HG02642 (cell line): Measurements from ENCODE around the gene MINK1.

Source experiments
- ATAC-seq: cut with Tn5 transposase; IDR thresholded peaks from one replicate; pipeline ENCODE4 v1.9.1; 2021; ENCODE audit warnings: mild to moderate bottlenecking; ENCODE audit not compliant: unreplicated experiment, poor library complexity

MINK1 gene

DNA sequence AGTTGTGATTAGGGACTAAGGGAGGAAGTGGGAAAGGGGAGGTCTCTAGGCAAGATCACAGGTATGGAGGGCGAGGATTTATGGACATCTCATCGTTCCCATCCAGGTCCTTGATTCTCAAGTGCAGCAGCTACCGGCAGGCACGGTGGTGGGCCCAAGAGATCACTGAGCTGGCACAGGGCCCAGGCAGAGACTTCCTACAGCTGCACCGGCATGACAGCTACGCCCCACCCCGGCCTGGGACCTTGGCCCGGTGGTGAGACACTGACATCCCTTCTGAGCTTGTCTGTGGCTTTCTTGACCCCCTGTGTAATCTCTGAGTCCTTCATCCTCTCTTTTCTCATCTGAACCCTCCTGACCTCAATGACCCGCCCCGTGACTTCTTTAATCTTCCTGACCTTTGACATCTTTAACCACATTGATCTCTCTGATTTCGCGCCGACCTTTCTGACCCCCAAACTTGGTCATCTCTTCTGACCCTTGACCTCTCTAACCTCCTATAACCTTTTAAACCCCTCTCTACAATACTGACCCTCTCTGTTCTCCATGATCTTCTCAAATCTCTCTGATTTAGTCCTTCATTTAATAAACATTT, 22.3 kb upstream of the MINK1 start:
- ATAC-seq, result no peak

DNA sequence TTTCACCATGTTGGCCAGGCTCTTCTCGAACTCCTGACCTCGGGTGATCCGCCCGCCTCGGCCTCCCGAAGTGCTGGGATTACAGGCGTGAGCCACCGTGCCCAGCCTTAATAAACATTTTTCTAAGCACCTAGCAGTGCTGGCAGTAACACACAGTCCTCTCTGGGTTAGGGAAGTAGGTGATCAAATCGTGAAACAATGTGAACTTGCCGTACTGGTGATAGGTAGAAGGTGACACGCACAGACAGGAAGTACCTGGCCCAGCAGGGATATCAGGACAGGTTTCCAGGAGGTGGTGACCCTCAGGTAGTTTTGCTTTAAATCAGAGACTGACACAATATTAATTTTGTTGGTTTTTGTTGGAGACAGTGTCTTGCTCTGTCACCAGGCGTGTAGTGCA, 21.7 kb upstream of the MINK1 start:
- no peak for ATAC-seq

DNA sequence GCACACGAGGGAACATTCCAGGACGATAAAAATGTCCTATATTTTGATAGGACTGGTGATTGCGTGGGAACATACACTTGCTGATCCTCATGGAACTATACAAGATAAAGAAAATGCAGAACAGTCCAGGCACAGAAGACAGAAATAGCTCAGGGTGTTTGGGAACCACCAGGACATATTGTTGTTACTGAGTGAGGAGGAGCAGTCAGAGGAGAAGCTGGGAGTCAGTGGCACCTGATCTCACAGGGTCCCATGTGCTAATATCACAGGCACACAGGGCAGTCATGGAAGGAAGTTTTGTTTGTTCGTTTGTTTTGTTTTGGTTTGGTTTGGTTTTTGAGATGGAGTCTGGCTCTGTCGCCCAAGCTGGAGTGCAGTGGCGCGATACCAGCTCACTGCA, 20.4 kb upstream of the MINK1 start:
- no peak for ATAC-seq

DNA sequence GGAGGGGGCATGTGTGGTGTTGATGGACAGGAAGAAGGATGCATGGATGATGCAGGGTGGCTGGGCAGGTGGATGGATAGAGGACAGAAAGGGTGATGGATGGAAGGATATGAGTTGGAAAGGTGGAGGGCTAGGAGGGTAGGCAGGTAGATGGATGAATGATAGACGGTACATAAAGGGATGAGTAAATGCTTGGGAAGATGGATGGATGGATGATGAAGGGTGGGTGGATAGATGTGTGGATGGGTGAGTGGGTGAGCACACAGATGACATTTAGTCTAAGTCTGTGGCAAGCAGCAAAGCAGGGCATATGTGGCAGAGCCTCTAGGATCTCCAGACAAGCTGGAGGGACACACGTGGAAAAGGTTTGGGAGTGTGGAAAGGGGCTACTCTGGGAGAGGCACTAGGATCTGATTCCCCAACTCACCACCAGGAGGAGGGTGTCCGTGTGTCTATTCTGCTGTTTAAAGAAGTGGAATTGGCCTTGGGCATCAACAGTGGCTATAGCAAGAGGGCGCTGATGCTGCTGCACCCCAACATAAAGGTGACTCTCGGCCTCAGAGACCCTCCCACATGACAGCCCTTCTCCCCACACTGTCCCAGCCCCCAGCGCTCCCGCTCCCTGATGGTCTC, 18.0 kb upstream of the MINK1 start:
- no peak for ATAC-seq

DNA sequence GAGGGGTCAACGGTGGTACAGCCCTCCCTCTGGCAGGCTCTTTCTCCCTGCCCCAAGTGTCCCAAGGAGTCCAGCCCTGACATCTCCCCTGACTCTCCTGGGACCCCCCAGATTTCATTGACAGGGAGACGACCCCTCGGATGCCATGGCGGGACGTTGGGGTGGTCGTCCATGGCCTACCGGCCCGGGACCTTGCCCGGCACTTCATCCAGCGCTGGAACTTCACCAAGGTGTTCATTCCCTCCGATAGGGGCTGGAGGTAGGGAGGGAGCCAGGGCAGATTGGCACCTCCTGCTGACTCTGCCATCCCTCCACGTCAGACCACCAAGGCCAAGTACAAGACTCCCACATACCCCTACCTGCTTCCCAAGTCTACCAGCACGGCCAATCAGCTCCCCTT, 16.3 kb upstream of the MINK1 start:
- no peak for ATAC-seq

DNA sequence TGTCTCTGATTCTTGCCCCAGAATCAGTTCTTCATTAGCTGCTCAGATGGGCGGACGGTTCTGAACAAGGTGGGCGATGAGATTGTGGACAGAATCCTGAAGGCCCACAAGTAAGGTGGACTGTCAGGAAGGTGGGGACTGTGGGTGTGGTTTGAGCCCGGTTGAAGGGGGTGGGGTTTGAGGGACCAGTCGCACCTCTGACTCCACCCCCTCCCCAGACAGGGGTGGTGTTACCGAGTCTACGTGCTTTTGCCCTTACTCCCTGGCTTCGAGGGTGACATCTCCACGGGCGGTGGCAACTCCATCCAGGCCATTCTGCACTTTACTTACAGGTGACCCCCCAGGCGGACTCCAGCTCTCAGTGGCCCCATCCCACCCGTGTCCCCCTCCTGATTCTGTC, 14.9 kb upstream of the MINK1 start:
- ATAC-seq, result no peak

DNA sequence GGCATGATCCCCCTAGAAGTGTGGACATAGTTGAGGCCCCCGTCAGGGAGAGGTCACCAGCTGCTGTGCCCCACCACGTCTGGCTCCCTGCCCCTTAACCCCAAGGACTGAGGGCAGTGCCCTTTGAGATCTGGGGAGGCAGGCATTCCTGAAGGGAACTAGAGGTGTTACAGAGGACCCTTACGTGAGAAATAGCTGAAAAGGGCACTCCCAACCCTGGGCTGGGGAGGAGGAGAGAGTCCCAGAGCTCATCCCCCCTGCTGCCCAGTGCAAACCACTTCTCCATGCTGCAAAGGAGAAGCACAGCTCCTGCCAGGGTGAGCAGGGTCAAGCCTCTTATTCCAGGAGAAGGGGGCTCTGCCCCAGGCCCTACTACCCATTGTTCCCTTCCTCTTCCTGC, 10.3 kb upstream of the MINK1 start:
- ATAC-seq, result no peak

DNA sequence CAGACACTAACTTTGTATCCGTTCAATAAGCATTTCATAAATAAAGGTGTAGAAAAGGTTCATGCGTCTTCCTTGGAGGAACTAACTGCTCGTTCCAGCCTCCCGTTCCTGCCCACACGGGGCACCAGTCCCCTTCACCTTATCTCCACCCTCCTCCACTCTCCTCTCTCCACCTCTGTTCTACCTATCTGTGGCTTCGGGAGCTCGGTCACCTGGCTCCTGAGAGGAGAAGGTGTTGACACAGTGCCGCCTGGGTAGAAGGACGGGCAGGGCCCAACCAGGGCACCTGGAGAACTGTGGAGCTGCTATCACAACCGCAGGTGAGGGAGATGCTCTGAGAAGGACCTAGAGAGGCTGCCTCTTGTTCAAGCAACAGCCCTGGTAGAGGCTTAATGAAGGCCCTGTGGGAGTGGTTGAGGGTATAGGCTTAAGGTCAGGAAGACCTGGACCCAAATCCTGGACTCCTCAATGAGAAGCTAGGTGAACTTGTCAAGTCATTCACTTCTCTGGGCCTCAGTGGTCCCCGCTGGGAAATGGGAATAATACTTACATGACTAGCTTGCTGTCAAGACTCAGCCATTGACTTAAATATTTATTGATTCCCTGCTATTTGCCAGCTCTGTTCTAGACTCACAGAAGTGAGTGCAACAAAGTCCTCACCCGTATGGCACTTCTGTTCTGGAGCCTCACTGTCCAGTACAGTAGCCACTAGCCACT, 9.6 kb upstream of the MINK1 start:
- no peak for ATAC-seq

DNA sequence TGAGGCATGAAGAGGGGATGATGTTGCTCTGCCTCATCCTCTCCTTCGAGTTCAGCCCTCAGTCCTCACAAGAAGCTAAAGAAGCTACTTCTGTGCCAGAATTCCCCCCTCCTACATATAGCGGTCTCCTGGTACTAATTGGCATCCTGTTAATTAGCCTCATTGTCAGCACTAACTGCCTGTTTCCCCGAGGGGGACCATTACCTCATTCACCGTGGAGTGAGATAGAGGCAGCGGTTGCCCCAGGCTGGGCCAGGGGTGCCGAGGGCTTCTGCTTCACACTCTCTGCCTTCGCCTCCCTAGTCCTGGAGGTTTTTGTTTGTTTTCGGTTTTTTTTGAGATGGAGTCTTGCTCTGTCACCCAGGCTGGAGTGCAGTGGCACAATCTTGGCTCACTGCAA, 5.7 kb upstream of the MINK1 start:
- ATAC-seq, result no peak

DNA sequence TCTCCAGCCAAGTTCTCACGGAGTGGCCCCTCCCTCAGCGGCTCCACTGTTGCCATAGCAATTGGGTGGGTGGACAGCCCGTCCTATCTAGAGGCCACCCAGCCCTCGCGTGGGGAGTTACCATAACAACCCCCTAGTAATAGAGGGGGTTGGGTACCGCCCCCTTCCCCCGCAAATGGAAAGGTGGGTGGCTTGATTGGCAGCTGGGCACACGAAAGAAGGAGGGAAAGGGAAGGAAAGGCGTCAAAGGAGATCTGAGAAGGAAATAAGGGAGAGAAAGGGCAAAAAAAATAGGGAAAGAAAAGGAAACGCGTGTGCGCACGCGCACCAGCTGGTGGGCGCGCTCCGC, 337 bp upstream of the MINK1 start:
- ATAC-seq, result peak; percentile 25

DNA sequence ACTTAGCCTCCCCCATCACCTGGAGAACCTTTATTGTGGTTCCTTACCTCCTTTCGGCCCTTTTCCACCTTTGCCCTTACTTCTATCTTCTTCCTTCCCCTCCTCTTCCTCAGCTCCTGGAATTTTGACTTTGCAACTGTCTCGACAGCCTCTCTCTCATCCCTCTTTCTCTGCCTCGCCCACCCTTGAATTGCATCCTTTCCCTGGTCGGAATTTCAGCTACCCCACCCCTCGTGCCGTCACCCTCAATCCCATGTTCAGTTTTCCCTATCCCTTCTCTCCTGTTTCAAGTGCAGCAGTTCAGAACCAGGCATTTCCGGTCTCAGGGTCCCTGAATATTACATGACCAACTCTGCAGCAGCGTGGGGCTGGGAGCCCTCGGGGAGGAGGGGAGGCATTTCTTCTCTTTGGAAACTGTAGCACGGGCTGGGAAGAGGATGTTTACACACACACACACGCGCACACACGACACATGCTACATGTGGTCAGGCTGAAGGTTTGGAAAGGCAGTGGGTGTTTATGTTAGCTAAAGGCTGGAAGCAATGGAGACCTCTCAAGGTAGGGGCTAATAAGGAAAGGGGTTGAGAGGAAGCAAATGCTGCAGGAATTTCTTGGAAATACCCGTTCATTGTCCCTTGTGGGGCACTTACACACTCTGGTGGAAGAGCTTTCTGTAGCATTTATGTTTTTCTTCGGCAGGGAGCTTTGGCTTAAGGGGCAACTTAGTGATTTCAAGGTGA, 971 bp downstream of the MINK1 start:
- no peak for ATAC-seq

DNA sequence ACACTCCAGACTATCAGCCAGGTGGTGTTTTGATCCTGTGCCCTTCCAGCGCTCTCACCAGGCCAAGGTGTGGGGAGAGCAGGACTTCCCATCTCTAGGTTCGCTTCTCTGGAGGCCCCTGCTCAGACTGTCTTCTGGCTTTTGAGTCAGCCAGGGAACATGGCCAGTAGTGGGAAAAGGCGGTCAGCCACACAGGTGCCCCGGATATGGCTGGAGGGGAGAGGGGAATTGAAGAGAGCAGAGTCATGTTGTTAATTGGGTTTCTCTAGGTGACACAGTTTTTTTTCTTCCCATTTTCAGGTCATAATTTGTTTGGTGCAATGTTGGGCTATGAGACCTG, 1.5 kb downstream of the MINK1 start:
- no peak for ATAC-seq

DNA sequence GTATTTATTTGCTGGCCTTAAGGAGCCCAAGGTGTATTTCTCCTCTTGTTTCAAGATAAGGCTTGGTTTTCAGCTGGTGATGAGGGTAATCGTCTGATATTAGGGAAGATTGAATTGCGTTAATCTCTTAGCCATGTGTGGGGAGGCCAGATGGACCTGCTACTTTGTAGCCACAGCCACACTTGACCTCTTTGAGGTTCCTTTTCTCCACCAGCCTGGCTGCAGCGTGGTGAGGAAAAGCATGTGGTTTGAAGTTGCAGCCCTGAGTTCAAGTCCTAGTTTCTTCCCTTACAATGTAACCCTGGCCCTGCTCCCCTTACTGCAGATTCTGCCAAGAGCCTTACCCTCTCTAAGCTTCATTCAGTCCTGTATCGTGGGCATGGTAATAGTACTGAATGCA, 3.1 kb downstream of the MINK1 start:
- ATAC-seq, result no peak

DNA sequence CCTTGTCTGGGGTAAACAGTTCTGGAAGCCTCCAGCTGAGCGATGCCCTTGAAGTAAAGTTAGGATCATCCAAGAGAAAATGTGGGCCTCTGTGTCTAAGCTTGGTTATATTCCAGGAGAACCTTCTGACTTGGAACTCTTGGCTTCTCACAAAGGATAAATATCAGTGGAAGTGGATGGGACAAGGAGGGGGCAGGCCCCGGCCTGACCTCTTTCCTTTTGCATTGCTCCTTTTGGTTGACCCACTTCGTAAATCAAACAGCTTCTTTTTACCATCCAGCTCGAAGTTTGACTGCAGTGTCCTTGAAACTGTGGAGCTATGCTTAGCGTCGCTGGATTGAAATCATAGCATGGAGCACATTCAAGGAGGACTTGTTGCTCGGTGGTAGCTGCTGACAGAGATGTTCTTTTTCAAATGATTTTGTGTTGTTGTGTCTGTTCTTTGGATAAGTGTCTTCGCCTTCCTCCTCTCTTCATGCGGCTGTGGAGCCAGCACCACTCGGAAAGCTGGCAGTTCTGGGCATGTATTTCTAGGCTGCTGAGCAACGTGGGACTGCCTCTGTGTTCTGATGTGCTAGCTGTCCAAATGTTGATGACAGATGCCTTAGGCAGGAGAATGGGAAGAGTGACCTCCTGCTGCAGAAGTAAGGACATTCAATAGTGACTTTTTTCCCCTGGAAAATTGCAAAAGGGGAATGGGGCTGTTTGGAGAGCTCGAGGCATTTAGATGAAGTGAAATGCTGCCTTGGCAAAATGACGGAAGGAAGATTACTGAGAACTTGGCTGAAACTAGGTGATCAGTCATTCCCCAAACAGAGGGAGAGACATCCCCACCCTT, 4.5 kb downstream of the MINK1 start:
- no peak for ATAC-seq

DNA sequence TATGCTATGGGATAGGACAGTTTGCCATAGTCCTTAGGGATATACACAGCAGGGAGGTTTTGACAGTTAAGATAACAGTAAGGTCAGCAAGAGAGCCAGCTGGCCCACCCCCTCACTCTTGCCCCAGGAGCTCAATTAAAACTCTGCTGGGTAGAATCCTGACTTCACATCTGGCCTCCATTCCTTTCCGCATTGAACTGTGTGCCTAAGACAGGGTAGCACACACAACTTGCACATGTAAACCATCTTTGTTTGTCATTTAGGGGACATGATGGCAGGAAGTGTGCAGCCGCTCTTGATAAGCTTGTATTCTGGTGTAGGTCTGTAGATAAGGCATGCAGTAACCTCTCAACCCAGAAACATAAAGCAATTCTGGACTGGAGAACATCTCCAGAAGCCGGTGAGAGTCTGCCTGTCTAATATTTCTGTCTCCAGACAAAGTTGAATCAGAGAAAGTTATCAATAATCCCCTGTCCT, 5.2 kb downstream of the MINK1 start:
- ATAC-seq, result no peak

DNA sequence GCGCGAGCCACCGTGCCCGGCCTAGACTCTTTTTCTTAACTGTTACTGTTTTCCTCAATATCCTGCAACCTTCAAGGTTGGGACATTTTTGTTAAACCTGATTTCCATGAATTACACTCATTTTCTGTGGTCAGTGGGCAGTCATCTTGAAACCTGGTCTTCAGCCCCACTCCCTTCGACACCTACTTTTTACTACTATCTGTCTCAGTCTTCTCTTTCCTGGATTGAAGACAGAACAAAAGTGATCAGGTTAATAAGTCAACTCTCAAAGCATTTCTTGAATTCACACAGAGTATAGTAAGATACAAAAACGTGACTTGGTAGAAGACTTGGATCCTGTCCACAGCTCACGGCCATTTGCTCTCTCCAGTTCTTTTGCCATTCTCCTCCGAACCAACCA, 6.1 kb downstream of the MINK1 start:
- no peak for ATAC-seq

DNA sequence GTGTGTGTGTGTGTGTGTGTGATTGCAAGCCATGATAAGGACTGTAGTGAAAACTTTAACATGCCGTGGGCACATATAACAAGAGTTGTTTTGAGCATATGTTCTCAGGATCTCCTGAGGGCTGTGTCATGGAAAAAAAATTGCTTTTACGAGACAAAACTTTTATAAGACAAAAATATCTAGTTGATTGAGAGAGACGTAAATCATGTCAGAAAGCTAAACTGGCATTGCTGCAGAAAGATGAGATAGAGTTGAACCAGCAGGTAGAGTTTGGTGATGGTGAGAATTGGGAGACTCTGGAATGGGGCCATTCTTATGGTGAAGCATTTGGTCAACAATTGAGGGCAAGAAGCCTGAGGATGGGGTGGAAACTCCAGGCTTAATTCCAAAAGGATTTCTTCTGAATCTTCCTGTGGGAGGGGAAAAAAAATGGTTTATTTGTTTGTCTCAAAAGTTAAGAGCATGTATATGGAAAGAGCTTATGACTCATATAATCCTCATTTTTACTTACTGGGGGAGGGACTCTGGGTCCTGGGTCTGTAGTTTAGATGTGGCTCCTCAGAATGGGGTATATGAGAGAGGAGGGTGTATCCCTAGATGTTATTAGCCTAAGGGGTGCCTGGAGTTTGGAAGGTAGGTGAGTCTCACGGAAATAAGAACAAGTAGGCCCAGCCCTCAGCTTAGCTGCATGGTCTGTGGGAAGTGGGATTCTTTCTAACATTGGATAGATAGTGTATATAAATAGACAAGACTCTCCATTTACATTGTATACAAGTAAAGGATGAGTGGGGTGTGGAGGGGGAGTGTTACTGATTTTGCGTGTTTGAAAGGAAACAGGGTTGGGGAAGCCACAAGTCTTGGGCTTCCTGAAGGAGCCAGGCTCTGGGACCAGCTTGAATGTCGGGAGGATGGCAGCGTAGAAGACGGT, 7.1 kb downstream of the MINK1 start:
- no peak for ATAC-seq

DNA sequence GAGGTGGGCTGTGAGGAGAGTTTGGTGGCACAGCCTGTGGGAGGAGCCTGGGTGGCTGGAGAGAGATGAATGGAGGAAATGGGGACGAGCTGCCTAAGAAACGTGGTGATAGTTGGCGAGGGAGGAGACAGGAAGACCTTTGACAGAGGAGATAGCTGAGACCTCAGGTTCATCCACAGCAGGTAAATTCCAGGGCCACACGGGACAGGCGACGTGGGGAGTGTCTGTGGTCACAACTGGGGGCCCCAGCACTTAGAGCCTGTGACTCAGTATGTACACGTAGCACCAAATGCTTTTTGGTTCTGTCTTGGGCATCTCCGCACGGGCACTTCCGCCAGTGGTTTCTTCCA, 7.7 kb downstream of the MINK1 start:
- ATAC-seq, result no peak

DNA sequence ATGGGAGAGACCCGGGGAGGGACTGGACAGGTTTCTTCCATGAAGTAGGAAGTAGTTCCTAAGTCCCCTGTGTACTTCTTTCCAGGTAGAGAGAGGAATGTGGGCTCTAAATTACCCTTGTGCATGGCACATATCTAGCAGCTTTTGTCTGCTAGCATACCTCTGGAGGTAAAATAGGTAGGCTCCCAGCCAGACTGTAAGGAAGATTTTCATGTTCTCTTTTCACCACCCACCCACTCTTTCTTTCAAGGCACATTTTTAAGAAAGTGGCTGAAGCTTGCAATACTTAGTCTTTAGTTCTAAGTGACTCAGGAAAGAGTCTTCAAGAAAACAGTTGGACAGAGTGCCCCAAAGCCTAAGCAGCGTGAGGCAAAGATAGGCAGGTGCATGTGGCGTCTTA, 9.2 kb downstream of the MINK1 start:
- no peak for ATAC-seq
